A673 (cell line): Measurements from ENCODE around the gene SYNE1. TPM values are rescaled to one million over a fixed set of nuclear protein-coding genes. Genes with fewer than 3 reads are reported as not detected.
A peak's percentile ranks its signal among the peaks of the same experiment; 100 is the strongest.
"Not testable (repeated sequence)": the region's sequence is repeated elsewhere in the genome, so short reads cannot be mapped to it uniquely, and the experiment has no call there.

Experiments
- BruUV-seq: library from RNA; stranded (reverse); fragments of 400-500 nt; replicated peaks from 2 replicates; lab custom pipeline; 2021; lab: Mats Ljungman, UMichigan
- CTCF ChIA-PET: fragments of 300-600 bp; sonication (Branson Sonifier 250); formaldehyde crosslinking; loops from one replicate; lab custom pipeline; 2022; ENCODE audit warnings: antibody characterized with exemption; lab: Charles Lee
- POLR2A ChIA-PET: fragments of 300-600 bp; sonication (Branson Sonifier 250); formaldehyde crosslinking; loops from one replicate; lab custom pipeline; 2022; ENCODE audit warnings: antibody characterized with exemption; ENCODE audit not compliant: low non-redundant PET; lab: Charles Lee
- DNase-seq: peaks from one replicate; pipeline ENCODE4 v3.0.0-alpha.2; 2015; ENCODE audit warnings: low spot score
- H3K27ac ChIP-seq: fragments of 200-600 bp; sonication (generic); 2 replicates; pipeline ENCODE4 v1.5.1; 2016; ENCODE audit warnings: mixed run types, low read depth, mild to moderate bottlenecking, mixed read lengths, antibody characterized with exemption, low read length; ENCODE audit not compliant: poor library complexity, severe bottlenecking
- H3K27me3 ChIP-seq: fragments of 200-600 bp; sonication (generic); replicated peaks from 2 replicates; pipeline ENCODE4 v1.6.1; 2017; ENCODE audit warnings: mixed run types, low read depth, mild to moderate bottlenecking, mixed read lengths, antibody characterized with exemption, low read length; ENCODE audit not compliant: insufficient read depth, poor library complexity
- H3K36me3 ChIP-seq: fragments of 200-600 bp; sonication (generic); 2 replicates; pipeline ENCODE4 v1.6.1; 2016; ENCODE audit warnings: mixed run types, mild to moderate bottlenecking, mixed read lengths, antibody characterized with exemption, low read length; ENCODE audit not compliant: insufficient read depth, poor library complexity, severe bottlenecking
- H3K4me1 ChIP-seq: fragments of 200-600 bp; sonication (generic); 2 replicates; pipeline ENCODE4 v1.6.1; 2017; ENCODE audit warnings: mixed run types, mild to moderate bottlenecking, mixed read lengths, antibody characterized with exemption, low read length; ENCODE audit not compliant: insufficient read depth, poor library complexity, severe bottlenecking
- H3K4me3 ChIP-seq: fragments of 200-600 bp; sonication (generic); 2 replicates; pipeline ENCODE4 v1.5.1; 2016; ENCODE audit warnings: low read depth, mixed run types, mild to moderate bottlenecking, mixed read lengths, low read length; ENCODE audit not compliant: poor library complexity, severe bottlenecking
- H3K9me3 ChIP-seq: fragments of 200-600 bp; sonication (generic); 2 replicates; pipeline ENCODE4 v1.6.1; 2016; ENCODE audit warnings: mixed run types, low read depth, mild to moderate bottlenecking, mixed read lengths, antibody characterized with exemption, low read length; ENCODE audit not compliant: poor library complexity, severe bottlenecking
- CTCF ChIP-seq: fragments of 300-800, 200-600 bp; sonication (generic); conservative IDR thresholded peaks from 2 replicates; pipeline ENCODE4 v1.5.1; 2017; ENCODE audit warnings: low read depth, mild to moderate bottlenecking, antibody characterized with exemption, low read length, moderate library complexity, mixed read lengths
- EZH2 ChIP-seq: fragments of 200-600 bp; sonication (generic); IDR thresholded peaks from 2 replicates; pipeline ENCODE4 v1.6.1; 2017; ENCODE audit warnings: borderline replicate concordance, low read depth, mild to moderate bottlenecking, mixed read lengths, antibody characterized with exemption, low read length; ENCODE audit not compliant: poor library complexity, severe bottlenecking
- intact Hi-C: fragments of 100-400 bp; cut with micrococcal nuclease; formaldehyde crosslinking; loops from one replicate; pipeline ENCODE4 v1.10.0; 2022; ENCODE audit not compliant: unreplicated experiment
- total RNA-seq: library from RNA; stranded (reverse); gene quantifications from 2 replicates; pipeline ENCODE4 v1.2.3, GENCODE V29; 2021

Gene SYNE1
- total RNA-seq, 1 experiment from 2014 or later = 12.1 TPM

- intact Hi-C loops = no loop called here
- ChIA-PET POLR2A (no interaction called here), CTCF (no interaction called here)
- no peak overlapping the region for H3K4me3 ChIP-seq
- H3K36me3 ChIP-seq = no peaks in the 10 kb centered on the region
- H3K9me3 ChIP-seq = no peaks in the 10 kb centered on the region
- H3K27me3 ChIP-seq = no peaks in the 10 kb centered on the region
- H3K4me1 ChIP-seq = no peaks in the 10 kb centered on the region
- peak; percentile 62 for DNase-seq
- BruUV-seq = no TSS peak
- H3K27ac ChIP-seq = no peak overlapping the region
- TF ChIP-seq EZH2 = no peak
- TF ChIP-seq CTCF = no peak
These were observed 24.6 kb upstream of the SYNE1 start for GRCh38 chr6:152661776-152662175.

GRCh38 chr6:152651986-152652385 lies 14.8 kb upstream of the SYNE1 start:
- intact Hi-C loops = no loop called here
- no peaks in the 10 kb centered on the region for H3K9me3 ChIP-seq
- CTCF ChIA-PET = no interaction called here
- DNase-seq = no peak
- H3K27me3 ChIP-seq = no peaks in the 10 kb centered on the region
- no peaks in the 10 kb centered on the region for H3K36me3 ChIP-seq
- no peak overlapping the region for H3K4me3 ChIP-seq
- H3K27ac ChIP-seq = no peak overlapping the region
- no peaks in the 10 kb centered on the region for H3K4me1 ChIP-seq
- no TSS peak for BruUV-seq
- POLR2A ChIA-PET = no interaction called here
- TF ChIP-seq EZH2 (no peak), CTCF (no peak)

GRCh38 chr6:152648105-152648504 lies 10.9 kb upstream of the SYNE1 start:
- TF ChIP-seq CTCF (no peak), EZH2 (no peak)
- CTCF ChIA-PET = no interaction called here
- no peaks in the 10 kb centered on the region for H3K9me3 ChIP-seq

DNA sequence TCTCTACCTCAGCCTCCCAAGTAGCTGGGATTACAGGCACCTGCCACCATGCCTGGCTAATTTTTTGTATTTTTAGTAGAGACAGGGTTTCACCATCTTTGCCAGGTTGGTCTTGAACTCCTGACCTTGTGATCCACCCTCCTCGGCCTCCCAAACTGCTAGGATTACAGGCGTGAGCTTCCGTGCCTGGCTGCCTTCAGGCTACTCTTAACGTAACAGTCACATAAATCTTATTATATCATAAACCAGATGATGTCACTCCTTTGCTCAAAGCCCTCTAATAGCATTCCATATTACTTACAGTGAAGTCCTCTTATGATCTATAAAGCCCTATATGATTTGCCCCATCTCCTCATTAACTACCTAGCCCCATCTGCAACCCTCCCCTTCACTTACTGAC lies 9.6 kb upstream of the SYNE1 start:
- H3K36me3 ChIP-seq, H3K4me3 ChIP-seq, H3K27me3 ChIP-seq, H3K9me3 ChIP-seq, H3K27ac ChIP-seq, CTCF ChIA-PET, H3K4me1 ChIP-seq, POLR2A ChIA-PET, BruUV-seq, DNase-seq: not testable (repeated sequence)
- intact Hi-C loops = loop anchor here (1.0 kb wide), 1 partner anchor 94 kb away; no protein-coding TSS in a partner anchor

More at GRCh38 chr6:152648105-152648504, 10.9 kb upstream of the SYNE1 start:
- Histone ChIP-seq H3K27me3 (peaks cover 5% of the 10 kb centered on the region), H3K4me3 (no peak overlapping the region), H3K4me1 (no peaks in the 10 kb centered on the region), H3K27ac (no peak overlapping the region), H3K36me3 (no peaks in the 10 kb centered on the region)
- no peak for DNase-seq
- intact Hi-C loops = no loop called here
- POLR2A ChIA-PET = no interaction called here
- BruUV-seq = no TSS peak
